WTC11 (cell line): Measurements from ENCODE around the gene CCDC80. TPM values are rescaled to one million over a fixed set of nuclear protein-coding genes. Genes with fewer than 3 reads are reported as not detected.

ENCODE experiments used
- ATAC-seq: fragments of 200-7000 bp; cut with Tn5 transposase; 2 replicates; pipeline ENCODE4 v1.10.0; 2021; ENCODE audit warnings: mild to moderate bottlenecking, moderate library complexity
- CTCF ChIA-PET: fragments of 300-600 bp; sonication (Branson Sonifier 250); formaldehyde crosslinking; loops from one replicate; lab custom pipeline; 2021; ENCODE audit warnings: antibody characterized with exemption; lab: Charles Lee
- POLR2A ChIA-PET: fragments of 350-600 bp; sonication (Branson Sonifier 250); formaldehyde crosslinking; loops from one replicate; lab custom pipeline; 2021; ENCODE audit warnings: antibody characterized with exemption; lab: Charles Lee
- DNase-seq: peaks from one replicate; pipeline ENCODE4 v3.0.0; 2021; ENCODE audit warnings: low spot score
- H3K27ac Mint-ChIP-seq: 2 replicates; pipeline ENCODE4 v1.8.0; 2021; ENCODE audit warnings: mixed read lengths
- H3K27me3 Mint-ChIP-seq: 2 replicates; pipeline ENCODE4 v1.8.0; 2021; ENCODE audit warnings: low read depth, mild to moderate bottlenecking, moderate library complexity, mixed read lengths
- H3K36me3 Mint-ChIP-seq: 2 replicates; pipeline ENCODE4 v1.8.0; 2021; ENCODE audit warnings: mixed read lengths
- H3K4me1 Mint-ChIP-seq: 2 replicates; pipeline ENCODE4 v1.8.0; 2022; ENCODE audit warnings: mixed read lengths
- H3K4me3 Mint-ChIP-seq: 2 replicates; pipeline ENCODE4 v1.8.0; 2021; ENCODE audit warnings: mild to moderate bottlenecking, moderate library complexity, mixed read lengths
- H3K9me3 Mint-ChIP-seq: 2 replicates; pipeline ENCODE4 v1.8.0; 2021; ENCODE audit warnings: mixed read lengths
- AR ChIP-seq: fragments of 250-450 bp; sonication (Bioruptor Pico); IDR thresholded peaks from 2 replicates; pipeline ENCODE4 v1.9.0; 2021; ENCODE audit warnings: mild to moderate bottlenecking
- ARID4B ChIP-seq: sonication (generic); formaldehyde crosslinking; IDR thresholded peaks from 2 replicates; pipeline ENCODE4 v1.8.0; 2023; ENCODE audit warnings: missing genetic modification reagents, mild to moderate bottlenecking, borderline replicate concordance
- CBFB ChIP-seq: sonication (generic); formaldehyde crosslinking; IDR thresholded peaks from 2 replicates; pipeline ENCODE4 v1.8.1; 2022; ENCODE audit warnings: mild to moderate bottlenecking, low read depth, missing genetic modification reagents
- E2F1 ChIP-seq: sonication (generic); formaldehyde crosslinking; IDR thresholded peaks from 2 replicates; pipeline ENCODE4 v1.8.0; 2022; ENCODE audit warnings: mild to moderate bottlenecking, missing genetic modification reagents
- ELF4 ChIP-seq: sonication (generic); formaldehyde crosslinking; IDR thresholded peaks from 2 replicates; pipeline ENCODE4 v1.8.1; 2022; ENCODE audit warnings: low read depth, mild to moderate bottlenecking, moderate library complexity, missing genetic modification reagents
- FOXJ3 ChIP-seq: sonication (generic); formaldehyde crosslinking; IDR thresholded peaks from 2 replicates; pipeline ENCODE4 v1.9.0; 2021; ENCODE audit warnings: missing genetic modification reagents, mild to moderate bottlenecking, borderline replicate concordance
- GABPB1 ChIP-seq: sonication (generic); formaldehyde crosslinking; IDR thresholded peaks from 2 replicates; pipeline ENCODE4 v1.8.1; 2023; ENCODE audit warnings: mild to moderate bottlenecking, missing genetic modification reagents
- KAT7 ChIP-seq: sonication (generic); formaldehyde crosslinking; IDR thresholded peaks from 2 replicates; pipeline ENCODE4 v1.8.1; 2023; ENCODE audit warnings: missing genetic modification reagents, mild to moderate bottlenecking, borderline replicate concordance
- NFE2L1 ChIP-seq: sonication (generic); formaldehyde crosslinking; IDR thresholded peaks from 2 replicates; pipeline ENCODE4 v1.8.1; 2023; ENCODE audit warnings: missing genetic modification reagents
- OVOL2 ChIP-seq: fragments of 250-450 bp; sonication (Bioruptor Pico); IDR thresholded peaks from 2 replicates; pipeline ENCODE4 v1.9.0; 2021; ENCODE audit warnings: mild to moderate bottlenecking, borderline replicate concordance
- PREB ChIP-seq: sonication (generic); formaldehyde crosslinking; IDR thresholded peaks from 2 replicates; pipeline ENCODE4 v1.8.1; 2022; ENCODE audit warnings: mild to moderate bottlenecking, missing genetic modification reagents, moderate library complexity, borderline replicate concordance
- RELA ChIP-seq: sonication (generic); formaldehyde crosslinking; IDR thresholded peaks from 2 replicates; pipeline ENCODE4 v1.8.1; 2022; ENCODE audit warnings: missing genetic modification reagents, mild to moderate bottlenecking, borderline replicate concordance
- TEAD1 ChIP-seq: sonication (generic); formaldehyde crosslinking; IDR thresholded peaks from 2 replicates; pipeline ENCODE4 v1.8.0; 2022; ENCODE audit warnings: mild to moderate bottlenecking, missing genetic modification reagents
- TP53 ChIP-seq: sonication (generic); formaldehyde crosslinking; IDR thresholded peaks from 2 replicates; pipeline ENCODE4 v1.8.1; 2023; ENCODE audit warnings: mild to moderate bottlenecking, missing genetic modification reagents
- ZBTB21 ChIP-seq: sonication (generic); formaldehyde crosslinking; IDR thresholded peaks from 2 replicates; pipeline ENCODE4 v1.8.1; 2023; ENCODE audit warnings: mild to moderate bottlenecking, missing genetic modification reagents, borderline replicate concordance
- ZBTB43 ChIP-seq: sonication (generic); formaldehyde crosslinking; IDR thresholded peaks from 2 replicates; pipeline ENCODE4 v1.8.1; 2023; ENCODE audit warnings: mild to moderate bottlenecking, missing genetic modification reagents
- ZNF219 ChIP-seq: sonication (generic); formaldehyde crosslinking; IDR thresholded peaks from 2 replicates; pipeline ENCODE4 v1.8.0; 2023; ENCODE audit warnings: missing genetic modification reagents, mild to moderate bottlenecking, borderline replicate concordance
- ZNF317 ChIP-seq: sonication (generic); formaldehyde crosslinking; IDR thresholded peaks from 2 replicates; pipeline ENCODE4 v1.8.1; 2023; ENCODE audit warnings: low read depth, mild to moderate bottlenecking, moderate library complexity, missing genetic modification reagents, borderline replicate concordance
- ZSCAN18 ChIP-seq: fragments of 250-450 bp; sonication (Bioruptor Pico); IDR thresholded peaks from 2 replicates; pipeline ENCODE4 v2.1.2; 2022; ENCODE audit warnings: mild to moderate bottlenecking, moderate library complexity
- total RNA-seq: library from RNA; stranded (reverse); gene quantifications from 3 replicates; pipeline ENCODE4 v1.2.3, GENCODE V29; 2021

The CCDC80 gene
- total RNA-seq, 1 experiment from 2014 or later, result 10.9 TPM

- TF ChIP-seq ZNF219 (CRISPR knock-in tag), result no peak
Observed at GRCh38 chr3:112561484-112561733, 79.5 kb downstream of the CCDC80 start (continued).

- peaks cover 9% of the 10 kb centered on the region for H3K9me3 Mint-ChIP-seq
- H3K36me3 Mint-ChIP-seq, result peaks cover 29% of the 10 kb centered on the region
- TF ChIP-seq ZNF317 (CRISPR knock-in tag) (no peak), KAT7 (CRISPR knock-in tag) (0 out of 2 replicates have a peak, but pooled peaks have one; percentile 7), TP53 (CRISPR knock-in tag) (no peak), ARID4B (CRISPR knock-in tag) (0 out of 2 replicates have a peak, but pooled peaks have one; percentile 8), NFE2L1 (CRISPR knock-in tag) (no peak)
- CTCF ChIA-PET, result interaction anchor here (1.0 to 1.4 kb wide), 3 partner anchors 70 to 449 kb away, joined by 3 to 8 read pairs (median 3); no protein-coding TSS in a partner anchor
- H3K4me1 Mint-ChIP-seq, result peaks cover 39% of the 10 kb centered on the region
- H3K27ac Mint-ChIP-seq, result peak overlapping the region; percentile 95
- no peaks in the 10 kb centered on the region for H3K27me3 Mint-ChIP-seq
- peak; percentile 11 for ATAC-seq
- POLR2A ChIA-PET, result interaction anchor here (0.6 to 1.8 kb wide), 3 partner anchors 170 to 268 kb away, joined by 3 to 5 read pairs (median 5); partner anchors contain the start of gene CD200
- peak overlapping the region; percentile 96 for H3K4me3 Mint-ChIP-seq
- peak; percentile 70 for DNase-seq
Observed at GRCh38 chr3:112560721-112561483, 80.0 kb downstream of the CCDC80 start.

- POLR2A ChIA-PET, result no interaction called here
- Mint-ChIP-seq H3K36me3 (peaks cover 29% of the 10 kb centered on the region), H3K27me3 (no peaks in the 10 kb centered on the region), H3K9me3 (peaks cover 12% of the 10 kb centered on the region), H3K4me1 (peaks cover 39% of the 10 kb centered on the region), H3K27ac (peak overlapping the region; percentile 78; the same call in 1 of the 2 replicates), H3K4me3 (peak overlapping the region; percentile 96)
- no peak for ATAC-seq
- DNase-seq, result no peak
- CTCF ChIA-PET, result no interaction called here
- TF ChIP-seq PREB, result no peak
- no peak for TF ChIP-seq E2F1 (CRISPR knock-in tag)
- no peak for TF ChIP-seq OVOL2 (CRISPR knock-in tag)
- TF ChIP-seq ELF4 (CRISPR knock-in tag), result no peak
- TF ChIP-seq TEAD1 (CRISPR knock-in tag), result no peak
- no peak for TF ChIP-seq RELA (CRISPR knock-in tag)
- TF ChIP-seq FOXJ3, result no peak
- no peak for TF ChIP-seq CBFB
- TF ChIP-seq KAT7 (CRISPR knock-in tag), result no peak
- no peak for TF ChIP-seq ZBTB43 (CRISPR knock-in tag)
- no peak for TF ChIP-seq ZSCAN18
- no peak for TF ChIP-seq GABPB1 (CRISPR knock-in tag)
- no peak for TF ChIP-seq AR
- TF ChIP-seq ZBTB21 (CRISPR knock-in tag), result no peak
Observed at GRCh38 chr3:112560307-112560706, 80.6 kb downstream of the CCDC80 start.
